Measurements from ENCODE around the gene SNRNP27. TPM values are rescaled to one million over a fixed set of nuclear protein-coding genes. Genes with fewer than 3 reads are reported as not detected.

SNRNP27 gene
- total and polyA plus RNA-seq, 3 donors from 2014 or later = 43.8 to 78.3 (median 77.1) TPM

DNA sequence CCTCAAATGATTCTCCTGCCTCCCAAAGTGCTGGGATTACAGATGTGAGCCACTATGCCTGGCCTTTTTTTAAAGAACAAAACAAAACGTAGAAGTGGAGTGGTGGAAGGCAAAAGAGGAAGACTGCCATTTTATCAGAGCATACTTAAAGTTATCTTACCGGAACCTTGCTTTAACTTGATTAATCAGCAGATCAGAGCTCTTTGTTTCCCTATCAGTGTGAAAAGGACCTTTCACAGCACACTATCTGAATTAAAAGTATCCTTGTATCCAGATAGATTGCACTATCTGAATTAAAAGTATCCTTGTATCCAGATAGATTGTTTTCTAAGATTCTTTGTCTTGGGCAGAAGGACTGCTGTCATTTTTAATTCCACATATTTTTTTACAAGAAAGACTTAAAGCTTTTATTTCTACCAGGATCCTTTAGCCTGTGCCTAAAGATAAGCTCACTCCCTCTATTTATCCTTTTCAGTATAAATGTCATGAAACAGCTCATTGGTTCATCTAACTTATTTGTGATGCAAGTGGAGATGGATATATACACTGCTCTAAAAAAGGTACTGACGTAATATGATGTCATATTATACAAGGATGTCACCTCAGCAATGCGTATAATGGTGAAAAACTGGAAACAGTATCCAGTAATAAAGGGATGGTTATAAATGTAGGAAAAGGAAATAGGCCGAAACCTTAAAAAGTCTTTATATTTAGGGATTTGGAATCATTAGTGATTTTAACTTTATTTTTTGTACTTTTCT, 46.5 kb upstream of the SNRNP27 start:
- H3K27ac ChIP-seq = no peak overlapping the region
- no peaks in the 10 kb centered on the region for H3K4me1 ChIP-seq
- no peaks in the 10 kb centered on the region for H3K9me3 ChIP-seq
- 87 to 92% methylated on average over 5 of the region's 5 CpGs for WGBS, 2 donors
- TF ChIP-seq CTCF (IDR thresholded peaks at IDR 0.05) = no peak
- TF ChIP-seq POLR2A (IDR thresholded peaks at IDR 0.05) = no peak
- no peak for DNase-seq
- H3K4me3 ChIP-seq = no peak overlapping the region
- intact Hi-C loops (cut with DNase I; ENCODE audit: low total_unique reads) = no loop called here
- H3K27me3 ChIP-seq = no peaks in the 10 kb centered on the region
- H3K36me3 ChIP-seq (ENCODE audit: low read depth, missing control alignments) = no peaks in the 10 kb centered on the region

DNA sequence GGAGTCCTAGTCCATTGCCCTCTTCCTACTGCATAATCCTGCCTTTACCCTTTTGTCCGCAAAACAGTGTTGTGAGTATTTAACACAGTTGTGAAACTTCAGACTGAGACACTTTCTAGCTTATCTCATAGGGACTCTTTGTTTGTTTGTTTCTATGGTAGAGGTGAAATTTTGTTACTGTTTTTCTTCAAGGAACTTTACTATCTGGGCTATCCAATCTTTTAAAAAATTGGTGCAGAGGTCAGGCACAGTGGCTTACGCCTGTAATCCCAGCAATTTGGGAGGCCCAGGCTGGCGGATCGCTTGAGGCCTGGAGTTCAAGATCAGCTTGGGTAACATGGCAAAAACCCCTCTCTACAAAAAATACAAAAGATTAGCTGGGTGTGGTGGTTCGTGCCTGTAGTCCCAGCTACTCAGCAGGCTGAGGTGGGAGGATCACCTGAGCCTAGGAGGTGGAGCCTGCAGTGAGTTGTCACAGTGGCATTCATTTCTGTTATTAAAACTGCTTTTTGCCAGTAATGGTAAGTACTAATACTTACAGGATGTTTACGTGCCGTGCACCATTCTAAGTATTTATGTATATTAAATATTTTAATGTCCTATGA, 45.5 kb upstream of the SNRNP27 start:
- Histone ChIP-seq H3K27me3 (no peaks in the 10 kb centered on the region), H3K27ac (no peak overlapping the region), H3K4me1 (no peaks in the 10 kb centered on the region), H3K4me3 (no peak overlapping the region), H3K9me3 (no peaks in the 10 kb centered on the region), H3K36me3 (ENCODE audit: low read depth, missing control alignments) (no peaks in the 10 kb centered on the region)
- no peak for DNase-seq
- TF ChIP-seq POLR2A (IDR thresholded peaks at IDR 0.05) (no peak), CTCF (IDR thresholded peaks at IDR 0.05) (no peak)
- intact Hi-C loops (cut with DNase I; ENCODE audit: low total_unique reads) = no loop called here
- WGBS, 2 donors = 84 to 87% methylated on average over 7 of the region's 7 CpGs

DNA sequence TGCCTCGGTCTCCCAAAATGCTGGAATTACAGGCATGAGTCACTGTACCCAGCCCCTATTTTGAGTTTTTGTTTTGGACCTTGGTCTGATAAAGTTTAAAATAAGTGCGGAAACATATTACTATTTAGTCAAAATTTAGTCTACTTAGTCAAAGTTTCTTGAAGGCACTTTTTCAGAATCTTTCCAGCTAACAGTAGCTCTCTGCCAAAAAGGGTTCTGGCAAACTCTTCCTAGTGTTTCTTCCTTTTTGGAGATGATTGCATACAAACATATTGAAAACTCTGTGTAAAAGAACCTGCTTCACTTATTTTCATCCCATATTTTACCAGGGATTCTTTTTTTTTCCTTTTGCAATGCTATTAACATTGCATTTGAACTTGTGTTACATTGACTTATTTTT, 35.5 kb upstream of the SNRNP27 start:
- Histone ChIP-seq H3K9me3 (no peaks in the 10 kb centered on the region), H3K36me3 (ENCODE audit: low read depth, missing control alignments) (no peaks in the 10 kb centered on the region), H3K27ac (no peak overlapping the region), H3K4me3 (no peak overlapping the region), H3K27me3 (no peaks in the 10 kb centered on the region), H3K4me1 (no peaks in the 10 kb centered on the region)
- WGBS, 2 donors = 98 to 100% methylated on average over 2 of the region's 2 CpGs
- no peak for TF ChIP-seq POLR2A (IDR thresholded peaks at IDR 0.05)
- no peak for TF ChIP-seq CTCF (IDR thresholded peaks at IDR 0.05)
- DNase-seq = no peak
- intact Hi-C loops (cut with DNase I; ENCODE audit: low total_unique reads) = no loop called here

DNA sequence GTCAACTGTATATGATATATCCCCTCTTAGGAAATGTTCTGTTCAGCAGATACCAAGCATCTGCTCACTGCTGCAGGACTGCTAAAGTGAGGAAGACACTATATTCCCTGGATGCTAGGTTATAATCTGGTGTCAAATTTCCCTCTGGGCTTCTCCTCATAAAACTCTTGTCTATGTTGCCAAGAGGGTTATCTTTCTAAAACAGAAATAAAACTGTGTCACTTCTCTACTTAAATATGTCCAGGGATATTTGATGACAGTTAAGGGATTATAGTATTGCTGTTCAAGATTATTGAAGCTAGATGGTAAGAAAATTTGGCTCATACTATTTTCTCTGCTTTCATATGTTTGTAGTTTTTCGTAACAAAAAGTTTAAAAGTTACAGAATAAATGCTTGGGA, 30.5 kb upstream of the SNRNP27 start:
- WGBS, 2 donors = 60 to 67% methylated on average over 1 of the region's 1 CpG
- intact Hi-C loops (cut with DNase I; ENCODE audit: low total_unique reads) = no loop called here
- TF ChIP-seq CTCF (IDR thresholded peaks at IDR 0.05) = no peak
- TF ChIP-seq POLR2A (IDR thresholded peaks at IDR 0.05) = no peak
- no peaks in the 10 kb centered on the region for H3K9me3 ChIP-seq
- H3K4me3 ChIP-seq = no peak overlapping the region
- no peaks in the 10 kb centered on the region for H3K36me3 ChIP-seq (ENCODE audit: low read depth, missing control alignments)
- no peaks in the 10 kb centered on the region for H3K4me1 ChIP-seq
- no peaks in the 10 kb centered on the region for H3K27me3 ChIP-seq
- DNase-seq = no peak
- no peak overlapping the region for H3K27ac ChIP-seq

DNA sequence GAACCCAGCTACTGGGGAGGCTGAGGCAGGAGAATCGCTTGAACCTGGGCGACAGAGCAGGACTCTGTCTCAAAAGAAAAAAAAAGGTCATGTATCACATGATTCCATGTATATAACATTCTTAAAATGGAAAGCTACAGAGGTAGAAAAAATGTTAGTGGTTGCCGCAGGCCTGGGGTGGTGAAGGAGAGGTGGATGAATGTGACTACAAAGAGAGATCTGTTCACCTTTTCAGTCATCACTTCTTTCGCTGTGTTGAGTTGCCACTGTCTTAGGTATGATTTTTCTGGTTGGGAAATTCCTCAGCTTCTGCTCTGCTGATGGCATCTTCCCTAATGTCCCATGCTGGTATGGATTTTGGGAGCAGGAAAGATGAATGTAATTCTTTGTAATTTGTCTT, 5.3 kb upstream of the SNRNP27 start:
- no peak overlapping the region for H3K4me3 ChIP-seq
- WGBS, 2 donors = 94 to 97% methylated on average over 4 of the region's 4 CpGs
- TF ChIP-seq CTCF (IDR thresholded peaks at IDR 0.05) (no peak), POLR2A (IDR thresholded peaks at IDR 0.05) (no peak)
- DNase-seq = no peak
- no peaks in the 10 kb centered on the region for H3K9me3 ChIP-seq
- H3K36me3 ChIP-seq (ENCODE audit: low read depth, missing control alignments) = no peaks in the 10 kb centered on the region
- no peaks in the 10 kb centered on the region for H3K4me1 ChIP-seq
- no peaks in the 10 kb centered on the region for H3K27me3 ChIP-seq
- no peak overlapping the region for H3K27ac ChIP-seq
- intact Hi-C loops (cut with DNase I; ENCODE audit: low total_unique reads) = no loop called here
